GM12874 (cell line): ENCODE results near the gene VASP.

Experiments used
- TF ChIP-seq, protein P1 (sequence below): IDR thresholded peaks from 2 replicates; pipeline ENCODE4 v1.5.1; 2011; ENCODE audit warnings: low read depth, mild to moderate bottlenecking, control low read depth, low read length, moderate library complexity; ENCODE audit not compliant: insufficient read depth

The VASP gene

GRCh38 chr19:45547211-45547770, 40.0 kb downstream of the VASP start:
- TF ChIP-seq, protein P1, sequence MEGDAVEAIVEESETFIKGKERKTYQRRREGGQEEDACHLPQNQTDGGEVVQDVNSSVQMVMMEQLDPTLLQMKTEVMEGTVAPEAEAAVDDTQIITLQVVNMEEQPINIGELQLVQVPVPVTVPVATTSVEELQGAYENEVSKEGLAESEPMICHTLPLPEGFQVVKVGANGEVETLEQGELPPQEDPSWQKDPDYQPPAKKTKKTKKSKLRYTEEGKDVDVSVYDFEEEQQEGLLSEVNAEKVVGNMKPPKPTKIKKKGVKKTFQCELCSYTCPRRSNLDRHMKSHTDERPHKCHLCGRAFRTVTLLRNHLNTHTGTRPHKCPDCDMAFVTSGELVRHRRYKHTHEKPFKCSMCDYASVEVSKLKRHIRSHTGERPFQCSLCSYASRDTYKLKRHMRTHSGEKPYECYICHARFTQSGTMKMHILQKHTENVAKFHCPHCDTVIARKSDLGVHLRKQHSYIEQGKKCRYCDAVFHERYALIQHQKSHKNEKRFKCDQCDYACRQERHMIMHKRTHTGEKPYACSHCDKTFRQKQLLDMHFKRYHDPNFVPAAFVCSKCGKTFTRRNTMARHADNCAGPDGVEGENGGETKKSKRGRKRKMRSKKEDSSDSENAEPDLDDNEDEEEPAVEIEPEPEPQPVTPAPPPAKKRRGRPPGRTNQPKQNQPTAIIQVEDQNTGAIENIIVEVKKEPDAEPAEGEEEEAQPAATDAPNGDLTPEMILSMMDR, result no peak

- TF ChIP-seq, protein P1, result no peak
These were observed 40.8 kb downstream of the VASP start for GRCh38 chr19:45547965-45548609.

GRCh38 chr19:45553464-45553863, 46.2 kb downstream of the VASP start:
- TF ChIP-seq, protein P1, result no peak

GRCh38 chr19:45554481-45554880, 47.2 kb downstream of the VASP start:
- TF ChIP-seq, protein P1, result no peak

- TF ChIP-seq, protein P1, result no peak
These were observed 49.6 kb downstream of the VASP start for GRCh38 chr19:45556835-45557234.

- TF ChIP-seq, protein P1, result peak; percentile 79
These were observed 51.2 kb downstream of the VASP start for GRCh38 chr19:45558399-45558878.

- TF ChIP-seq, protein P1, result no peak
These were observed 52.8 kb downstream of the VASP start for GRCh38 chr19:45560038-45560437.
